Measurements from ENCODE around the gene MGAT5B.

GRCh38 chr17:76881966-76882365 lies 13.8 kb downstream of the MGAT5B start:
- no peak for TF ChIP-seq CTCF (IDR thresholded peaks at IDR 0.05; ENCODE audit: low read depth, low read length, missing input control)
- TF ChIP-seq REST (IDR thresholded peaks at IDR 0.05), result no peak
- no peak for TF ChIP-seq MAX (IDR thresholded peaks at IDR 0.05)
- TF ChIP-seq EGR1 (IDR thresholded peaks at IDR 0.05; ENCODE audit: low read depth in 2 of 2), result no peak
- no peak for TF ChIP-seq TAF1 (conservative IDR thresholded peaks at IDR 0.05)
- TF ChIP-seq SP1 (IDR thresholded peaks at IDR 0.05), result no peak
